K562 (cell line): ENCODE measurements around the gene LSM12. TPM values are rescaled to one million over a fixed set of nuclear protein-coding genes. Genes with fewer than 3 reads are reported as not detected.

Source experiments
- ATAC-seq: fragments of 200-7000 bp; cut with Tn5 transposase; 3 replicates; pipeline ENCODE4 v1.9.1; 2020; ENCODE audit warnings: moderate library complexity
- BruUV-seq: library from RNA; stranded (reverse); fragments of 400-500 nt; replicated peaks from 2 replicates; lab custom pipeline; 2021; lab: Mats Ljungman, UMichigan
- CTCF ChIA-PET: fragments of 300-600 bp; formaldehyde crosslinking; extraction: SDS; loops from one replicate; lab custom pipeline; 2021; ENCODE audit warnings: low intra/inter-chr PET ratio; lab: Yijun Ruan, JAX
- POLR2A ChIA-PET: fragments of 300-600, 350-650 bp; sonication (Branson Sonifier 250); formaldehyde crosslinking; extraction: SDS; loops from one replicate; lab custom pipeline; 2021; ENCODE audit warnings: antibody characterized with exemption, inconsistent platforms; lab: Yijun Ruan, JAX
- DNase-seq, 4 experiments: peaks; one replicate each; pipeline versions ENCODE4 v3.0.0 to v3.0.0-alpha.2; 2011 to 2018; ENCODE audit warnings: low spot score in 3 of 4, mixed read lengths in 3 of 4; ENCODE audit errors: extremely low read depth in 1 of 4
- FAIRE-seq: peaks from 2 replicates; lab custom pipeline; 2011; peaks lifted over from hg19 to GRCh38; lab: Jason Lieb, UNC
- H2AFZ ChIP-seq: 2 replicates; pipeline ENCODE4 v1.6.0; 2011; ENCODE audit warnings: low read depth, low read length, control low read depth, inconsistent platforms
- H3K27ac ChIP-seq: fragments of 200-600 bp; 3 replicates; pipeline ENCODE4 v1.8.0; 2011; ENCODE audit warnings: low read depth, mild to moderate bottlenecking, control low read depth, inconsistent platforms, low read length, moderate library complexity, mixed read lengths; ENCODE audit errors: extremely low read depth
- H3K27me3 ChIP-seq, 2 experiments: fragments of 300-600 bp in 1 of 2; 2 replicates in 1 of 2; 3 replicates in 1 of 2; pipeline versions ENCODE4 v1.6.0 to v1.8.0; 2011; ENCODE audit warnings: inconsistent platforms in 2 of 2, low read length in 2 of 2, mild to moderate bottlenecking in 1 of 2, mixed read lengths in 1 of 2, moderate library complexity in 1 of 2; ENCODE audit not compliant: control insufficient read depth in 2 of 2, insufficient read depth in 2 of 2
- H3K36me3 ChIP-seq: fragments of 300-600 bp; 3 replicates; pipeline ENCODE4 v1.8.0; 2011; ENCODE audit warnings: mild to moderate bottlenecking, low read length, inconsistent platforms; ENCODE audit not compliant: control insufficient read depth, insufficient read depth
- H3K4me1 ChIP-seq, 2 experiments: fragments of 200-600 bp in 1 of 2; replicated peaks in 1 of 2; 2 replicates in 1 of 2; 3 replicates in 1 of 2; pipeline versions ENCODE4 v1.5.1 to v1.8.0; 2011; ENCODE audit warnings: inconsistent platforms in 2 of 2, low read length in 2 of 2, mild to moderate bottlenecking in 1 of 2, mixed read lengths in 1 of 2, moderate library complexity in 1 of 2; ENCODE audit not compliant: control insufficient read depth in 2 of 2, insufficient read depth in 2 of 2
- H3K4me2 ChIP-seq: 2 replicates; pipeline ENCODE4 v1.6.1; 2011; ENCODE audit warnings: low read length, control low read depth, inconsistent platforms, mixed read lengths; ENCODE audit not compliant: insufficient read depth
- H3K4me3 ChIP-seq: fragments of 200-600 bp; sonication (generic), shearing (Covaris generic); 2 replicates; pipeline ENCODE4 v1.5.1; 2016; ENCODE audit warnings: control low read depth, inconsistent platforms
- H3K79me2 ChIP-seq: fragments of 200-600 bp; 3 replicates; pipeline ENCODE4 v1.8.0; 2011; ENCODE audit warnings: low read length, inconsistent platforms; ENCODE audit not compliant: control insufficient read depth, insufficient read depth
- H3K9ac ChIP-seq, 2 experiments: 2 replicates each; pipeline versions ENCODE4 v1.6.0 to v1.6.1; 2011; ENCODE audit warnings: low read depth in 2 of 2, low read length in 2 of 2, control low read depth in 1 of 2, inconsistent platforms in 1 of 2, mild to moderate bottlenecking in 1 of 2, mixed read lengths in 1 of 2; ENCODE audit not compliant: insufficient read depth in 1 of 2
- H3K9me1 ChIP-seq: one replicate; pipeline ENCODE4 v1.6.0; 2011; ENCODE audit warnings: inconsistent platforms, mild to moderate bottlenecking, low read length, moderate library complexity; ENCODE audit not compliant: control insufficient read depth, insufficient read depth
- H3K9me3 ChIP-seq: replicated peaks from 2 replicates; pipeline ENCODE4 v1.5.1; 2011; ENCODE audit warnings: low read depth, low read length, inconsistent platforms; ENCODE audit not compliant: control insufficient read depth, insufficient read depth
- H4K20me1 ChIP-seq: replicated peaks from 2 replicates; pipeline ENCODE4 v1.6.1; 2011; ENCODE audit warnings: low read length, inconsistent platforms, mixed read lengths; ENCODE audit not compliant: control insufficient read depth, insufficient read depth
- BACH1 ChIP-seq: fragments of 200-800 bp; sonication (Bioruptor generic); IDR thresholded peaks from 2 replicates; pipeline ENCODE4 v1.6.1; 2016; ENCODE audit warnings: missing genetic modification characterization, missing compliant biosample characterization
- DPF2 ChIP-seq: fragments of 450-650 bp; IDR thresholded peaks from 2 replicates; pipeline ENCODE4 v1.6.1; 2016
- GTF2E2 ChIP-seq: fragments of 200-800 bp; sonication (Bioruptor generic); IDR thresholded peaks from 2 replicates; pipeline ENCODE4 v1.6.1; 2016; ENCODE audit warnings: missing genetic modification characterization, missing compliant biosample characterization
- HMG20B ChIP-seq: fragments of 250-450 bp; sonication (Bioruptor Pico); IDR thresholded peaks from 2 replicates; pipeline ENCODE4 v1.5.0; 2021; ENCODE audit warnings: mild to moderate bottlenecking
- ILK ChIP-seq: fragments of 450-650 bp; IDR thresholded peaks from 2 replicates; pipeline ENCODE4 v1.6.1; 2016; ENCODE audit warnings: missing genetic modification characterization, low read depth, mild to moderate bottlenecking, missing compliant biosample characterization, moderate library complexity, borderline replicate concordance
- PHB ChIP-seq: fragments of 250-450 bp; sonication (Bioruptor Pico); IDR thresholded peaks from 2 replicates; pipeline ENCODE4 v1.5.0; 2021
- SRSF7 ChIP-seq: fragments of 200-400 bp; formaldehyde crosslinking; optimal IDR thresholded peaks from 2 replicates; pipeline ENCODE3; 2017; ENCODE audit warnings: mild to moderate bottlenecking, low read depth, low read length
- TBP ChIP-seq: optimal IDR thresholded peaks from 2 replicates; pipeline ENCODE3; 2011; ENCODE audit warnings: low read depth, low read length, improper control_type of control experiment
- ZNF12 ChIP-seq: sonication (generic); formaldehyde crosslinking; IDR thresholded peaks from 2 replicates; pipeline ENCODE4 v1.4.0; 2020; ENCODE audit warnings: mild to moderate bottlenecking, missing genetic modification reagents
- ZNF24 ChIP-seq: fragments of 450-650 bp; IDR thresholded peaks from 2 replicates; pipeline ENCODE4 v1.6.1; 2016
- ZNF695 ChIP-seq: fragments of 450-650 bp; formaldehyde crosslinking; IDR thresholded peaks from 2 replicates; pipeline ENCODE4 v1.4.0; 2020; ENCODE audit warnings: mild to moderate bottlenecking, moderate library complexity
- WGBS: fragments of 100-300 bp; shearing (Covaris generic); methylation state at CpG from one replicate; pipeline ENCODE4 v1.1.6; 2016; ENCODE audit warnings: low coverage, mixed read lengths; ENCODE audit not compliant: insufficient coverage; ENCODE audit errors: missing lambda C conversion rate; 5-methylcytosine and 5-hydroxymethylcytosine counted together
- in situ Hi-C: fragments of 300-500 bp; cut with MboI; formaldehyde crosslinking; loops from 4 replicates; pipeline ENCODE4 v1.15.0; 2018; ENCODE audit warnings: inconsistent platforms, mixed read lengths
- intact Hi-C: fragments of 100-400 bp; cut with micrococcal nuclease; formaldehyde crosslinking; loops from 2 replicates; pipeline ENCODE4 v1.14.2; 2022
- polyA plus RNA-seq, 8 experiments: library from polyadenylated mRNA; depleted of rRNA in 4 of 8; stranded (reverse) in 5 of 8; unstranded in 3 of 8; fragments of >200 nt; fragmentation: Nextera tagmentation in 2 of 8; fragmentation: Illumina TruSeq in 1 of 8; extraction: Ambion mirVana in 2 of 8; extraction: Trizol in 1 of 8; gene quantifications; 2 replicates each; pipeline versions ENCODE4 v1.2.1 to v1.2.3, GENCODE V29; 2011 to 2014; ENCODE audit warnings: inconsistent platforms in 1 of 8, missing spikeins in 1 of 8
- total RNA-seq, 7 experiments: library from RNA; depleted of rRNA in 6 of 7; stranded (reverse); fragments of >200 nt in 6 of 7; fragmentation: Illumina TruSeq in 2 of 7; extraction: Trizol in 2 of 7; gene quantifications; 2 replicates each; pipeline versions ENCODE4 v1.2.1 to v1.2.3, GENCODE V29; 2011 to 2021; ENCODE audit warnings: low replicate concordance in 1 of 7
- TF ChIP-seq, protein P1 (sequence below): fragments of 250-450 bp; sonication (Bioruptor Pico); IDR thresholded peaks from 2 replicates; pipeline ENCODE4 v1.4.0; 2020; ENCODE audit warnings: mild to moderate bottlenecking, moderate library complexity

Gene LSM12
- total and polyA plus RNA-seq, 9 of the 15 experiments (the other 6 are each of a cell fraction or from before 2014, with no cell fraction given) = 53.0 to 258 (median 89.3) TPM

DNA sequence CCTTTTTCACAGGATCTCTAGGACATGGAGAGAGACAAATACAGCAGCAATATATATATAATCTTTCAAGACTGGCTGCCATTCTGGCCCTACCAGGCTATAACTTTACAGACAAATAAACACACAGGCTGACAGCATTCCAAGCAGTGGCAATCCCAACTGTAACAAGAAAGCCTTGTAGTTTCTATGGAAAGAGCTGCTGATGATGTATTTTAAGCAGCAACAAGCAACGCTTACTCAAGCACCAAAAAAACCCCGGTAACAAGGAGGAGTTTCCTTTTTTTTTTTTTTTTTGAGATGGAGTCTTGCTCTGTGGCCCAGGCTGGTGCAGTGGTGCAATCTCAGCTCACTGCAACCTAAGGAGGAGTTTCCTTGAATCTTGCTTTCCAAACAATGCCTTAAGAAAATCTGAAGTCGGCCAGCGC is 23.2 kb downstream of the LSM12 start:
- POLR2A ChIA-PET = interaction anchor here (0.6 to 2.1 kb wide), 2 partner anchors 14 to 28 kb away, joined by 3 to 6 read pairs; no protein-coding TSS in a partner anchor
- Histone ChIP-seq H4K20me1 (peaks cover 20% of the 10 kb centered on the region), H3K4me2 (no peak overlapping the region), H3K4me3 (no peak overlapping the region), H3K27me3 (no peaks in the 10 kb centered on the region), H3K27ac (no peak overlapping the region), H2AFZ (no peak overlapping the region), H3K9ac (no peak overlapping the region; a peak in 1 of 4 replicates), H3K4me1 (peaks cover 0 to 2% of the 10 kb centered on the region in 2 experiments; a peak in 1 of 5 replicates), H3K79me2 (peaks cover 74% of the 10 kb centered on the region), H3K9me3 (no peaks in the 10 kb centered on the region), H3K36me3 (peaks cover 71% of the 10 kb centered on the region; the same call in 2 of the 3 replicates), H3K9me1 (no peaks in the 10 kb centered on the region)
- CTCF ChIA-PET = no interaction called here
- intact Hi-C loops = no loop called here
- BruUV-seq = no TSS peak
- TF ChIP-seq BACH1 (no peak), HMG20B (CRISPR knock-in tag) (no peak), DPF2 (no peak), PHB (no peak), ZNF24 (no peak), ZNF695 (CRISPR knock-in tag) (no peak), TBP (no peak), ILK (no peak), SRSF7 (no peak), ZNF12 (CRISPR knock-in tag) (no peak), GTF2E2 (tag) (no peak)
- TF ChIP-seq, protein P1, sequence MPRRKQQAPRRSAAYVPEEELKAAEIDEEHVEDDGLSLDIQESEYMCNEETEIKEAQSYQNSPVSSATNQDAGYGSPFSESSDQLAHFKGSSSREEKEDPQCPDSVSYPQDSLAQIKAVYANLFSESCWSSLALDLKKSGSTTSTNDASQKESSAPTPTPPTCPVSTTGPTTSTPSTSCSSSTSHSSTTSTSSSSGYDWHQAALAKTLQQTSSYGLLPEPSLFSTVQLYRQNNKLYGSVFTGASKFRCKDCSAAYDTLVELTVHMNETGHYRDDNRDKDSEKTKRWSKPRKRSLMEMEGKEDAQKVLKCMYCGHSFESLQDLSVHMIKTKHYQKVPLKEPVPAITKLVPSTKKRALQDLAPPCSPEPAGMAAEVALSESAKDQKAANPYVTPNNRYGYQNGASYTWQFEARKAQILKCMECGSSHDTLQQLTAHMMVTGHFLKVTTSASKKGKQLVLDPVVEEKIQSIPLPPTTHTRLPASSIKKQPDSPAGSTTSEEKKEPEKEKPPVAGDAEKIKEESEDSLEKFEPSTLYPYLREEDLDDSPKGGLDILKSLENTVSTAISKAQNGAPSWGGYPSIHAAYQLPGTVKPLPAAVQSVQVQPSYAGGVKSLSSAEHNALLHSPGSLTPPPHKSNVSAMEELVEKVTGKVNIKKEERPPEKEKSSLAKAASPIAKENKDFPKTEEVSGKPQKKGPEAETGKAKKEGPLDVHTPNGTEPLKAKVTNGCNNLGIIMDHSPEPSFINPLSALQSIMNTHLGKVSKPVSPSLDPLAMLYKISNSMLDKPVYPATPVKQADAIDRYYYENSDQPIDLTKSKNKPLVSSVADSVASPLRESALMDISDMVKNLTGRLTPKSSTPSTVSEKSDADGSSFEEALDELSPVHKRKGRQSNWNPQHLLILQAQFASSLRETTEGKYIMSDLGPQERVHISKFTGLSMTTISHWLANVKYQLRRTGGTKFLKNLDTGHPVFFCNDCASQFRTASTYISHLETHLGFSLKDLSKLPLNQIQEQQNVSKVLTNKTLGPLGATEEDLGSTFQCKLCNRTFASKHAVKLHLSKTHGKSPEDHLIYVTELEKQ (CRISPR knock-in tag) = no peak
- DNase-seq (no peak), ATAC-seq (no peak), FAIRE-seq (no peak)
- in situ Hi-C loops = loop anchor here (5.0 kb wide), 1 partner anchor 101 kb away; the partner anchor contains the start of gene PPY
- WGBS = 95% methylated on average over 4 of the region's 4 CpGs
